ENCODE measurements around the gene PAGE1.

- TF ChIP-seq CTCF (IDR thresholded peaks at IDR 0.05) (no peak), POLR2A (IDR thresholded peaks at IDR 0.05) (no peak), EP300 (IDR thresholded peaks at IDR 0.05) (no peak)
These were observed 36.0 kb downstream of the PAGE1 start for GRCh38 chrX:49659771-49660170.

All from sigmoid colon (tissue), 4 donors.